HepG2 (cell line): Measurements from ENCODE around the gene IQSEC1. TPM values are rescaled to one million over a fixed set of nuclear protein-coding genes. Genes with fewer than 3 reads are reported as not detected.

Experiments used
- CBX5 ChIP-seq: sonication (generic); formaldehyde crosslinking; IDR thresholded peaks from 2 replicates; pipeline ENCODE4 v1.4.0; 2020; ENCODE audit warnings: missing genetic modification reagents, borderline replicate concordance
- DPF2 ChIP-seq: sonication (generic); formaldehyde crosslinking; IDR thresholded peaks from 2 replicates; pipeline ENCODE4 v1.4.0; 2020; ENCODE audit warnings: mild to moderate bottlenecking, low read depth, missing genetic modification reagents, borderline replicate concordance
- EED ChIP-seq: sonication (generic); formaldehyde crosslinking; IDR thresholded peaks from 2 replicates; pipeline ENCODE4 v1.5.0; 2020; ENCODE audit warnings: mild to moderate bottlenecking, missing genetic modification reagents
- NCOA2 ChIP-seq: sonication (generic); formaldehyde crosslinking; IDR thresholded peaks from 2 replicates; pipeline ENCODE4 v1.8.0; 2022; ENCODE audit warnings: inconsistent platforms
- NFKBIZ ChIP-seq: IDR thresholded peaks from 2 replicates; pipeline ENCODE4 v1.6.1; 2018; ENCODE audit warnings: missing genetic modification reagents, missing compliant biosample characterization
- PTBP1 ChIP-seq: fragments of 200-400 bp; formaldehyde crosslinking; IDR thresholded peaks from 2 replicates; pipeline ENCODE4 v1.6.1; 2018; ENCODE audit warnings: low read length, low read depth; ENCODE audit not compliant: poor library complexity, severe bottlenecking
- SATB2 ChIP-seq: sonication (generic); formaldehyde crosslinking; IDR thresholded peaks from 2 replicates; pipeline ENCODE4 v1.5.0; 2020; ENCODE audit warnings: missing genetic modification reagents
- THAP11 ChIP-seq: IDR thresholded peaks from 2 replicates; pipeline ENCODE4 v1.6.1; 2016; ENCODE audit warnings: missing biosample characterization, missing genetic modification reagents
- ZFX ChIP-seq: sonication (generic); formaldehyde crosslinking; IDR thresholded peaks from 2 replicates; pipeline ENCODE4 v1.4.0; 2020; ENCODE audit warnings: mild to moderate bottlenecking, low read depth, missing genetic modification reagents, moderate library complexity
- ZHX1 ChIP-seq: sonication (generic); formaldehyde crosslinking; IDR thresholded peaks from 2 replicates; pipeline ENCODE4 v1.8.1; 2022; ENCODE audit warnings: low read depth, mild to moderate bottlenecking, missing genetic modification reagents
- ZNF136 ChIP-seq: sonication (generic); formaldehyde crosslinking; IDR thresholded peaks from 2 replicates; pipeline ENCODE4 v1.8.1; 2022; ENCODE audit warnings: low read depth, mild to moderate bottlenecking, moderate library complexity, missing genetic modification reagents
- ZNF350 ChIP-seq: sonication (generic); formaldehyde crosslinking; IDR thresholded peaks from 2 replicates; pipeline ENCODE4 v1.4.0; 2020; ENCODE audit warnings: mild to moderate bottlenecking, low read depth, missing genetic modification reagents, borderline replicate concordance
- ZNF788 ChIP-seq: sonication (generic); formaldehyde crosslinking; IDR thresholded peaks from 2 replicates; pipeline ENCODE4 v1.5.0; 2020; ENCODE audit warnings: mild to moderate bottlenecking, missing genetic modification reagents, borderline replicate concordance
- polyA plus RNA-seq, 8 experiments: library from polyadenylated mRNA; depleted of rRNA in 3 of 8; stranded (reverse) in 7 of 8; unstranded in 1 of 8; fragments of >200 nt; fragmentation: Illumina TruSeq in 4 of 8; extraction: Trizol in 4 of 8; gene quantifications; 2 replicates each; pipeline versions ENCODE4 v1.2.1 to v1.2.3, GENCODE V29; 2011 to 2016; ENCODE audit warnings: low read depth in 4 of 8, missing spikeins in 1 of 8, mixed read lengths in 1 of 8; ENCODE audit not compliant: insufficient read depth in 1 of 8
- total RNA-seq, 5 experiments: library from RNA; depleted of rRNA; stranded (reverse); fragments of >200 nt; fragmentation: Illumina TruSeq; extraction: Trizol; gene quantifications; 2 replicates each; pipeline ENCODE4 v1.2.3, GENCODE V29; 2016; ENCODE audit warnings: low read depth in 1 of 5
- TF ChIP-seq, protein P1 (sequence below): sonication (generic); formaldehyde crosslinking; IDR thresholded peaks from 2 replicates; pipeline ENCODE4 v1.4.0; 2020; ENCODE audit warnings: missing genetic modification reagents, borderline replicate concordance
- TF ChIP-seq, protein P2 (sequence below): sonication (generic); formaldehyde crosslinking; IDR thresholded peaks from 2 replicates; pipeline ENCODE4 v1.4.0; 2020; ENCODE audit warnings: mild to moderate bottlenecking, missing genetic modification reagents
- TF ChIP-seq, protein P3 (sequence below): sonication (generic); formaldehyde crosslinking; IDR thresholded peaks from 2 replicates; pipeline ENCODE4 v1.4.0; 2020; ENCODE audit warnings: low read depth, mild to moderate bottlenecking, missing genetic modification reagents
- TF ChIP-seq, protein P4 (sequence below): fragments of 450-650 bp; IDR thresholded peaks from 2 replicates; pipeline ENCODE4 v1.6.1; 2017; ENCODE audit warnings: mild to moderate bottlenecking

The IQSEC1 gene
- total and polyA plus RNA-seq, 2 of the 13 experiments (the other 11 are each of a cell fraction or from before 2014, with no cell fraction given), result 17.4 to 20.2 TPM

DNA sequence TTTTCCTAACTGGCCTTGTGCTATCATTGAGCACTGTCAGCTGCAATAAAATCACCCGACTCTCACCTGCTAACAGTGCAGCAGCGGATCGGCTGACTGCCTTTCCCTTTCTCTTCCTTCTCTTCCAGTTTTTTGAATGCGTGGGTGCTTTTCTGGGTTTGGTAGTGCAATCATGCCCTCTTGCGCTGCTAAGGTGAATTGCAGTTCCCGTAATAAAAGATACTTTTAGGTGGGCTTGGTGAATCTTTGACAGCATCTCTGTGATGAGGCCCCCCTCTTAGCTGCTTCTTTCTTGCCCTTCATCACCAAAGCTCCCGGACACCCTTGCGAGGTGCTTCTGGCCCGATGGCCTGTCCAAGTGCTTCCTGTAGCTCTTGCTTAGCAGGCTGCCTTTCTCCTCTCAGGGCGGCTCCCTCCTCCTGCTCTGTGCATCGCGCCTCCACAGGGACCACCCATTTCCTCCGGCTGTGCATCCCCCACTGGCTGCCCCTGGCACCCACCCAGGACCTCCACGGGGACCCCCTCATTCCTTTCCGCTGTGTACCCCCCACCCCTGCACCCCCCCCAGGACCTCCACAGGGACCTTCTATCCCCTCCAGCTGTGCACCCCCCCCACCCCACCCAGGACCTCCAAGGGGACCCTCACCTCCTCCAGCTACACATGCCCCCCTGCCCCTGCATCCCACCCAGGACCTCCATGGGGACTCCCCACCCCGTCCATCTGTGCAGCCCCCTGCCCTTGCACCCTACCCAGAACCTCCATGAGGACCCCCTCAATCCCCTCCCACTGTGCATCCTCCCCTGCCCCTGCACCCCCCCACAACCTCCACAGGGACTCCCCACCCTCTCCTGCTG, 181.0 kb downstream of the IQSEC1 start (continued):
- TF ChIP-seq NCOA2 (CRISPR knock-in tag) (no peak), NFKBIZ (CRISPR knock-in tag) (peak; percentile 45; the same call in 1 of the 2 replicates), ZNF788 (CRISPR knock-in tag) (no peak), CBX5 (CRISPR knock-in tag) (no peak), DPF2 (CRISPR knock-in tag) (no peak), ZNF350 (CRISPR knock-in tag) (no peak), PTBP1 (no peak), EED (CRISPR knock-in tag) (no peak), ZNF136 (CRISPR knock-in tag) (no peak), THAP11 (CRISPR knock-in tag) (no peak), ZFX (CRISPR knock-in tag) (peak; percentile 22; the same call in 1 of the 2 replicates), ZHX1 (CRISPR knock-in tag) (no peak), SATB2 (CRISPR knock-in tag) (no peak)
- TF ChIP-seq, protein P1, sequence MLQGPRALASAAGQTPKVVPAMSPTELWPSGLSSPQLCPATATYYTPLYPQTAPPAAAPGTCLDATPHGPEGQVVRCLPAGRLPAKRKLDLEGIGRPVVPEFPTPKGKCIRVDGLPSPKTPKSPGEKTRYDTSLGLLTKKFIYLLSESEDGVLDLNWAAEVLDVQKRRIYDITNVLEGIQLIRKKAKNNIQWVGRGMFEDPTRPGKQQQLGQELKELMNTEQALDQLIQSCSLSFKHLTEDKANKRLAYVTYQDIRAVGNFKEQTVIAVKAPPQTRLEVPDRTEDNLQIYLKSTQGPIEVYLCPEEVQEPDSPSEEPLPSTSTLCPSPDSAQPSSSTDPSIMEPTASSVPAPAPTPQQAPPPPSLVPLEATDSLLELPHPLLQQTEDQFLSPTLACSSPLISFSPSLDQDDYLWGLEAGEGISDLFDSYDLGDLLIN (CRISPR knock-in tag), result no peak
- TF ChIP-seq, protein P2, sequence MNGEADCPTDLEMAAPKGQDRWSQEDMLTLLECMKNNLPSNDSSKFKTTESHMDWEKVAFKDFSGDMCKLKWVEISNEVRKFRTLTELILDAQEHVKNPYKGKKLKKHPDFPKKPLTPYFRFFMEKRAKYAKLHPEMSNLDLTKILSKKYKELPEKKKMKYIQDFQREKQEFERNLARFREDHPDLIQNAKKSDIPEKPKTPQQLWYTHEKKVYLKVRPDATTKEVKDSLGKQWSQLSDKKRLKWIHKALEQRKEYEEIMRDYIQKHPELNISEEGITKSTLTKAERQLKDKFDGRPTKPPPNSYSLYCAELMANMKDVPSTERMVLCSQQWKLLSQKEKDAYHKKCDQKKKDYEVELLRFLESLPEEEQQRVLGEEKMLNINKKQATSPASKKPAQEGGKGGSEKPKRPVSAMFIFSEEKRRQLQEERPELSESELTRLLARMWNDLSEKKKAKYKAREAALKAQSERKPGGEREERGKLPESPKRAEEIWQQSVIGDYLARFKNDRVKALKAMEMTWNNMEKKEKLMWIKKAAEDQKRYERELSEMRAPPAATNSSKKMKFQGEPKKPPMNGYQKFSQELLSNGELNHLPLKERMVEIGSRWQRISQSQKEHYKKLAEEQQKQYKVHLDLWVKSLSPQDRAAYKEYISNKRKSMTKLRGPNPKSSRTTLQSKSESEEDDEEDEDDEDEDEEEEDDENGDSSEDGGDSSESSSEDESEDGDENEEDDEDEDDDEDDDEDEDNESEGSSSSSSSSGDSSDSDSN (CRISPR knock-in tag), result no peak
- TF ChIP-seq, protein P3, sequence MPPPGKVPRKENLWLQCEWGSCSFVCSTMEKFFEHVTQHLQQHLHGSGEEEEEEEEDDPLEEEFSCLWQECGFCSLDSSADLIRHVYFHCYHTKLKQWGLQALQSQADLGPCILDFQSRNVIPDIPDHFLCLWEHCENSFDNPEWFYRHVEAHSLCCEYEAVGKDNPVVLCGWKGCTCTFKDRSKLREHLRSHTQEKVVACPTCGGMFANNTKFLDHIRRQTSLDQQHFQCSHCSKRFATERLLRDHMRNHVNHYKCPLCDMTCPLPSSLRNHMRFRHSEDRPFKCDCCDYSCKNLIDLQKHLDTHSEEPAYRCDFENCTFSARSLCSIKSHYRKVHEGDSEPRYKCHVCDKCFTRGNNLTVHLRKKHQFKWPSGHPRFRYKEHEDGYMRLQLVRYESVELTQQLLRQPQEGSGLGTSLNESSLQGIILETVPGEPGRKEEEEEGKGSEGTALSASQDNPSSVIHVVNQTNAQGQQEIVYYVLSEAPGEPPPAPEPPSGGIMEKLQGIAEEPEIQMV, result 0 out of 2 replicates have a peak, but pooled peaks have one; percentile 29
- TF ChIP-seq, protein P4, sequence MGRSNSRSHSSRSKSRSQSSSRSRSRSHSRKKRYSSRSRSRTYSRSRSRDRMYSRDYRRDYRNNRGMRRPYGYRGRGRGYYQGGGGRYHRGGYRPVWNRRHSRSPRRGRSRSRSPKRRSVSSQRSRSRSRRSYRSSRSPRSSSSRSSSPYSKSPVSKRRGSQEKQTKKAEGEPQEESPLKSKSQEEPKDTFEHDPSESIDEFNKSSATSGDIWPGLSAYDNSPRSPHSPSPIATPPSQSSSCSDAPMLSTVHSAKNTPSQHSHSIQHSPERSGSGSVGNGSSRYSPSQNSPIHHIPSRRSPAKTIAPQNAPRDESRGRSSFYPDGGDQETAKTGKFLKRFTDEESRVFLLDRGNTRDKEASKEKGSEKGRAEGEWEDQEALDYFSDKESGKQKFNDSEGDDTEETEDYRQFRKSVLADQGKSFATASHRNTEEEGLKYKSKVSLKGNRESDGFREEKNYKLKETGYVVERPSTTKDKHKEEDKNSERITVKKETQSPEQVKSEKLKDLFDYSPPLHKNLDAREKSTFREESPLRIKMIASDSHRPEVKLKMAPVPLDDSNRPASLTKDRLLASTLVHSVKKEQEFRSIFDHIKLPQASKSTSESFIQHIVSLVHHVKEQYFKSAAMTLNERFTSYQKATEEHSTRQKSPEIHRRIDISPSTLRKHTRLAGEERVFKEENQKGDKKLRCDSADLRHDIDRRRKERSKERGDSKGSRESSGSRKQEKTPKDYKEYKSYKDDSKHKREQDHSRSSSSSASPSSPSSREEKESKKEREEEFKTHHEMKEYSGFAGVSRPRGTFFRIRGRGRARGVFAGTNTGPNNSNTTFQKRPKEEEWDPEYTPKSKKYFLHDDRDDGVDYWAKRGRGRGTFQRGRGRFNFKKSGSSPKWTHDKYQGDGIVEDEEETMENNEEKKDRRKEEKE, result no peak
